ENCODE data around the gene KRT6A. TPM values are rescaled to one million over a fixed set of nuclear protein-coding genes. Genes with fewer than 3 reads are reported as not detected.
A peak's percentile ranks its signal among the peaks of the same experiment; 100 is the strongest.

Gene KRT6A
- total RNA-seq, 4 donors from 2014 or later, result not detected

- in situ Hi-C loops (cut with MboI; ENCODE audit: low sequenced_read_pairs in 4 of 4) (no loop called here), intact Hi-C loops (cut with DNase I; ENCODE audit: low total_unique reads) (no loop called here)
- TF ChIP-seq POLR2A (IDR thresholded peaks at IDR 0.05), result no peak
- no peak for TF ChIP-seq CTCF (IDR thresholded peaks at IDR 0.05 in 4 of 5, conservative IDR thresholded peaks at IDR 0.05 in 1 of 5)
- no peak overlapping the region for H3K4me3 ChIP-seq
- no peaks in the 10 kb centered on the region for H3K36me3 ChIP-seq
- H3K4me1 ChIP-seq, result no peaks in the 10 kb centered on the region
- peaks cover 0 to 2% (median 0%) of the 10 kb centered on the region in 3 donors for H3K27me3 ChIP-seq
- DNase-seq (no peak), ATAC-seq (no peak)
- H3K9me3 ChIP-seq, result no peaks in the 10 kb centered on the region
- no peak overlapping the region for H3K27ac ChIP-seq
These were observed 21.6 kb upstream of the KRT6A start for GRCh38 chr12:52514471-52515318.

GRCh38 chr12:52513736-52514135 is 20.7 kb upstream of the KRT6A start:
- H3K9me3 ChIP-seq, result no peaks in the 10 kb centered on the region
- DNase-seq, result no peak
- intact Hi-C loops (cut with DNase I; ENCODE audit: low total_unique reads) (no loop called here), in situ Hi-C loops (cut with MboI; ENCODE audit: low sequenced_read_pairs in 4 of 4) (no loop called here)
- ATAC-seq, result no peak
- H3K27ac ChIP-seq, result no peak overlapping the region
- H3K4me1 ChIP-seq, result no peaks in the 10 kb centered on the region
- H3K36me3 ChIP-seq, result no peaks in the 10 kb centered on the region
- peaks cover 0 to 7% (median 0%) of the 10 kb centered on the region in 3 donors for H3K27me3 ChIP-seq
- TF ChIP-seq POLR2A (IDR thresholded peaks at IDR 0.05) (no peak), CTCF (IDR thresholded peaks at IDR 0.05 in 4 of 5, conservative IDR thresholded peaks at IDR 0.05 in 1 of 5) (no peak)
- H3K4me3 ChIP-seq, result no peak overlapping the region

GRCh38 chr12:52508211-52508610 is 15.2 kb upstream of the KRT6A start:
- in situ Hi-C loops (cut with MboI; ENCODE audit: low sequenced_read_pairs in 4 of 4), result no loop called here
- TF ChIP-seq CTCF (IDR thresholded peaks at IDR 0.05 in 4 of 5, conservative IDR thresholded peaks at IDR 0.05 in 1 of 5), result no peak
- no peak for TF ChIP-seq POLR2A (IDR thresholded peaks at IDR 0.05)
- ATAC-seq (no peak), DNase-seq (no peak)
- Histone ChIP-seq H3K9me3 (no peaks in the 10 kb centered on the region), H3K4me1 (no peaks in the 10 kb centered on the region), H3K36me3 (no peaks in the 10 kb centered on the region), H3K27ac (no peak overlapping the region), H3K27me3 (peaks cover 0 to 7% (median 2%) of the 10 kb centered on the region in 3 donors), H3K4me3 (no peak overlapping the region)
- intact Hi-C loops (cut with DNase I; ENCODE audit: low total_unique reads), result no loop called here

GRCh38 chr12:52506858-52507715 is 14.0 kb upstream of the KRT6A start:
- DNase-seq (no peak), ATAC-seq (peak in 1 of 2 donors; percentile 44)
- peaks cover 0 to 7% (median 2%) of the 10 kb centered on the region in 3 donors for H3K27me3 ChIP-seq
- H3K36me3 ChIP-seq, result no peaks in the 10 kb centered on the region
- no peak overlapping the region for H3K4me3 ChIP-seq
- no peaks in the 10 kb centered on the region for H3K9me3 ChIP-seq
- no peak overlapping the region for H3K27ac ChIP-seq
- intact Hi-C loops (cut with DNase I; ENCODE audit: low total_unique reads), result no loop called here
- TF ChIP-seq POLR2A (IDR thresholded peaks at IDR 0.05) (no peak), CTCF (IDR thresholded peaks at IDR 0.05 in 4 of 5, conservative IDR thresholded peaks at IDR 0.05 in 1 of 5) (peak in 2 of 5 experiments; percentile 26 to 34)
- in situ Hi-C loops (cut with MboI; ENCODE audit: low sequenced_read_pairs in 4 of 4), result no loop called here
- H3K4me1 ChIP-seq, result no peaks in the 10 kb centered on the region

Data from gastrocnemius medialis (tissue), 4 donors.